ENCODE data around the gene SPSB1. TPM values are rescaled to one million over a fixed set of nuclear protein-coding genes. Genes with fewer than 3 reads are reported as not detected.
A peak's percentile ranks its signal among the peaks of the same experiment; 100 is the strongest.

The SPSB1 gene
- total and polyA plus RNA-seq, 10 of the 15 experiments (the other 5 are each of a cell fraction or from before 2014, with no cell fraction given): 0.02 to 2.0 (median 0.90) TPM; not detected in 1

DNA sequence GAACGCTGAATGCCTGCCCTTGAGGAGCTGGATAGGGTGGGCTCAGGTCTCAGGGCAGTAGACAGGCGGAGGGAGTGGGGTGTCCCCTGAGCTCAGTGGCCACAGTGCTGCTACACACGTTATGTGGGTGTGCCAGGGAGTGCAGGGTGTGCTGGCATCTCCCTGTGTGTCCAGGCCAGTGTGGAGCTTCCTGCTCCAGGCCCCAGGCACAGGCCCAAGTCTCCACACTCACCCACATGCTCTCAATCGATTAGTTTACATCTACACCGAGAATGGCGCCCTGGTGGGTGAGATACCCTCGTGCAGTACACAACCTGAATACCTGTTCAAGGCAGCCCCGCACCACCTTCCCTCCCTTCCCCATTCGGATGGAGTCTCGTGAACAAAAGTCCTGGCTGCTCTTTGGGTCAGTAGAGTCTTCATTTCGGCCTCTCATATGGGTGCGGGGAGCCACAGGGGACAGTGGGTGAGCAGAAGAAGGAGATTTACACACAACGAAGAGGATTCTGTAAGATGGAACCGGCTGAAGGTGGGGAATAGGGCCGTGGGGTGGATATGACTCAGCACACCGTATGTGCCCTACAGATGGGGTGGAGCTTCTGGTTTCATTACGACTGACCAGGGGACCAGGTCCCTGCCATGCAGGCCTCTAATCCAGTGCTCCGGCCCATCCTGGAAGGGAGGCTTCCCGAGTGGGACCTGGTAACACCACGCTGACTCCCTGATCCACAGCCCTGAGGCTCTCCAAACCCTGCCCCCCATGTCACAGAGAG is 93.3 kb downstream of the SPSB1 start:
- H4K20me1 ChIP-seq (ENCODE audit: control insufficient read depth, insufficient read depth): no peaks in the 10 kb centered on the region
- no peaks in the 10 kb centered on the region for H3K36me3 ChIP-seq (ENCODE audit: control insufficient read depth in 2 of 2, insufficient read depth in 2 of 2, low read length in 1 of 2)
- H3K9me3 ChIP-seq (replicated peaks; ENCODE audit: control insufficient read depth, insufficient read depth, low read length): no peaks in the 10 kb centered on the region
- no peak overlapping the region for H3K27ac ChIP-seq (ENCODE audit: control insufficient read depth, insufficient read depth)
- no peak overlapping the region for H2AFZ ChIP-seq (ENCODE audit: control insufficient read depth, low read depth, low read length)
- POLR2A ChIA-PET: no interaction called here
- no peaks in the 10 kb centered on the region; a peak in 1 of 4 replicates for H3K27me3 ChIP-seq (replicated peaks in 1 of 2; ENCODE audit: control insufficient read depth in 2 of 2, insufficient read depth in 2 of 2, low read length in 1 of 2)
- CTCF ChIA-PET: no interaction called here
- no peak overlapping the region for H3K9ac ChIP-seq (ENCODE audit: control insufficient read depth, insufficient read depth, low read length)
- no peak for DNase-seq (ENCODE audit: low read depth, low spot score)
- H3K4me1 ChIP-seq (ENCODE audit: control insufficient read depth, insufficient read depth, low read length): peaks cover 4% of the 10 kb centered on the region; the same call in 1 of the 2 replicates
- ATAC-seq: peak; percentile 93
- H3K79me2 ChIP-seq (ENCODE audit: control insufficient read depth, insufficient read depth, low read length): no peaks in the 10 kb centered on the region
- RAD21 ChIA-PET (ENCODE audit: unreplicated experiment): no interaction called here
- no peak for FAIRE-seq
- 36% methylated on average over 20 of the region's 20 CpGs for WGBS (ENCODE audit: insufficient coverage, insufficient replicate concordance, low lambda C conversion rate, missing lambda C conversion rate)
- BruUV-seq (replicated peaks): no TSS peak
- SMC1A ChIA-PET (ENCODE audit: uncharacterized antibody, unreplicated experiment): no interaction called here
- no peak overlapping the region; the same call in 1 of the 2 replicates for H3K4me2 ChIP-seq (ENCODE audit: control insufficient read depth, insufficient read depth)
- TF ChIP-seq CHD4 (IDR thresholded peaks at IDR 0.05) (no peak), JUNB (IDR thresholded peaks at IDR 0.05) (peak; percentile 43; the same call in 1 of the 2 replicates)
- in situ Hi-C loops (cut with MboI) (no loop called here), intact Hi-C loops (cut with micrococcal nuclease; ENCODE audit: unreplicated experiment) (no loop called here)
- H3K4me3 ChIP-seq: no peak overlapping the region

DNA sequence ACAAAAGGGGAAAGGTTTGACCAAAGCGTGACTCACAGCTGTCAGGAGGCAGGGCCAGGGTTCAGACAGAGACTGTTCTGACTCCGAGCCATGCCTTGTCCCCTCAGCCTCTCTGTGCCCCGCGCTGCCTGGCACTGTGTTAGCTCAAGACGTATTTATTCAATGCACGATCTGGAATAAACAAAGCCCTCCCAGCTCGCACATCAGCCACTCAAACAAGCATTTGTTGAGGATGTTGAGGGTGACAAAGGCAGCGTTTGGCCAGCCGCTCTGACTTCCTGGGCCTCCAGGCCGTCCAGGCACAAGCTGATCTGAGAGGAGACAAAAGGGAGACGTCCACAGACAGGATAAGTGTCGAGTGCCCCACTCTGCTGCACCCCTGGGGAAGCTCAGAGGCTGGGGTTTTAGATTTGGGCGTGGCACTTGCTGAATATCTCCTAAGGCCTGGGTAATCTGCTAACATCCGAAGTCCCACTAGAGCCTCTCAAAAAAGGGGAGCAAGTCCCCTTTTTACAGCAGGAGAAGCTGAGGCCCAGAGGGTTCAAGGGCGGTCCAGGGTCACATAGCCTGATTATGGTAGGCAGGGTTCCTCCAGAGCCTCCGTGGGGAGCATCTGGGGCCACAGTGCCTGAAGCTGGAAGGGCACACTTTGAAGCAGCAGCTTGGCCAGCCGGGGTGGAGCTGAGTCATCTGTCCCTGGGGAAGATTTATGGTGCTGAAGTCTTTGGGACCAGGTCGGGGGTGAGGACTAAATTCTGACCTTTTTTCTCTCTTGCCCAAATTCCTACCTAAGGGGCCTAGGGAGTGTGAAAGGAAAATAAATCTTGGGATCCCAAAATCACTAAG is 95.9 kb downstream of the SPSB1 start:
- no peaks in the 10 kb centered on the region; a peak in 1 of 4 replicates for H3K27me3 ChIP-seq (replicated peaks in 1 of 2; ENCODE audit: control insufficient read depth in 2 of 2, insufficient read depth in 2 of 2, low read length in 1 of 2)
- POLR2A ChIA-PET: no interaction called here
- H3K4me1 ChIP-seq (ENCODE audit: control insufficient read depth, insufficient read depth, low read length): peaks cover 4% of the 10 kb centered on the region; the same call in 1 of the 2 replicates
- H3K79me2 ChIP-seq (ENCODE audit: control insufficient read depth, insufficient read depth, low read length): no peaks in the 10 kb centered on the region
- 38% methylated on average over 18 of the region's 18 CpGs for WGBS (ENCODE audit: insufficient coverage, insufficient replicate concordance, low lambda C conversion rate, missing lambda C conversion rate)
- no peak overlapping the region for H3K9ac ChIP-seq (ENCODE audit: control insufficient read depth, insufficient read depth, low read length)
- no peak overlapping the region for H3K27ac ChIP-seq (ENCODE audit: control insufficient read depth, insufficient read depth)
- no peak overlapping the region for H2AFZ ChIP-seq (ENCODE audit: control insufficient read depth, low read depth, low read length)
- no peak overlapping the region for H3K4me3 ChIP-seq
- RAD21 ChIA-PET (ENCODE audit: unreplicated experiment): no interaction called here
- DNase-seq (ENCODE audit: low read depth, low spot score): no peak
- in situ Hi-C loops (cut with MboI) (no loop called here), intact Hi-C loops (cut with micrococcal nuclease; ENCODE audit: unreplicated experiment) (no loop called here)
- no TSS peak for BruUV-seq (replicated peaks)
- FAIRE-seq: no peak
- no peaks in the 10 kb centered on the region for H4K20me1 ChIP-seq (ENCODE audit: control insufficient read depth, insufficient read depth)
- SMC1A ChIA-PET (ENCODE audit: uncharacterized antibody, unreplicated experiment): interaction anchor here (0.6 to 0.9 kb wide), 2 partner anchors 24 to 67 kb away, joined by 3 read pairs; no protein-coding TSS in a partner anchor
- no peaks in the 10 kb centered on the region for H3K36me3 ChIP-seq (ENCODE audit: control insufficient read depth in 2 of 2, insufficient read depth in 2 of 2, low read length in 1 of 2)
- H3K4me2 ChIP-seq (ENCODE audit: control insufficient read depth, insufficient read depth): no peak overlapping the region
- CTCF ChIA-PET: interaction anchor here (1.3 kb wide), 1 partner anchor 11 kb away, joined by 3 read pairs; no protein-coding TSS in a partner anchor
- H3K9me3 ChIP-seq (replicated peaks; ENCODE audit: control insufficient read depth, insufficient read depth, low read length): no peaks in the 10 kb centered on the region
- ATAC-seq: peak; percentile 23; the same call in 1 of the 3 replicates
- TF ChIP-seq, protein P1, sequence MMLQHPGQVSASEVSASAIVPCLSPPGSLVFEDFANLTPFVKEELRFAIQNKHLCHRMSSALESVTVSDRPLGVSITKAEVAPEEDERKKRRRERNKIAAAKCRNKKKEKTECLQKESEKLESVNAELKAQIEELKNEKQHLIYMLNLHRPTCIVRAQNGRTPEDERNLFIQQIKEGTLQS (IDR thresholded peaks at IDR 0.05; ENCODE audit: borderline replicate concordance, extremely low read depth, low read depth, low read length): no peak
- TF ChIP-seq SIX5 (IDR thresholded peaks at IDR 0.05; ENCODE audit: low read depth, low read length, severe bottlenecking): no peak
- TF ChIP-seq GABPA (IDR thresholded peaks at IDR 0.05; ENCODE audit: low read depth): no peak
- TF ChIP-seq, protein P2, sequence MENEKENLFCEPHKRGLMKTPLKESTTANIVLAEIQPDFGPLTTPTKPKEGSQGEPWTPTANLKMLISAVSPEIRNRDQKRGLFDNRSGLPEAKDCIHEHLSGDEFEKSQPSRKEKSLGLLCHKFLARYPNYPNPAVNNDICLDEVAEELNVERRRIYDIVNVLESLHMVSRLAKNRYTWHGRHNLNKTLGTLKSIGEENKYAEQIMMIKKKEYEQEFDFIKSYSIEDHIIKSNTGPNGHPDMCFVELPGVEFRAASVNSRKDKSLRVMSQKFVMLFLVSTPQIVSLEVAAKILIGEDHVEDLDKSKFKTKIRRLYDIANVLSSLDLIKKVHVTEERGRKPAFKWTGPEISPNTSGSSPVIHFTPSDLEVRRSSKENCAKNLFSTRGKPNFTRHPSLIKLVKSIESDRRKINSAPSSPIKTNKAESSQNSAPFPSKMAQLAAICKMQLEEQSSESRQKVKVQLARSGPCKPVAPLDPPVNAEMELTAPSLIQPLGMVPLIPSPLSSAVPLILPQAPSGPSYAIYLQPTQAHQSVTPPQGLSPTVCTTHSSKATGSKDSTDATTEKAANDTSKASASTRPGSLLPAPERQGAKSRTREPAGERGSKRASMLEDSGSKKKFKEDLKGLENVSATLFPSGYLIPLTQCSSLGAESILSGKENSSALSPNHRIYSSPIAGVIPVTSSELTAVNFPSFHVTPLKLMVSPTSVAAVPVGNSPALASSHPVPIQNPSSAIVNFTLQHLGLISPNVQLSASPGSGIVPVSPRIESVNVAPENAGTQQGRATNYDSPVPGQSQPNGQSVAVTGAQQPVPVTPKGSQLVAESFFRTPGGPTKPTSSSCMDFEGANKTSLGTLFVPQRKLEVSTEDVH (IDR thresholded peaks at IDR 0.05; ENCODE audit: low read depth, partially characterized antibody): no peak
- no peak for TF ChIP-seq HDAC6 (IDR thresholded peaks at IDR 0.05; ENCODE audit: unreplicated experiment)

All from GM12878 (cell line).